Measurements from ENCODE around the gene PARD3.

PARD3 gene

GRCh38 chr10:34492081-34492480 lies 323.0 kb downstream of the PARD3 start:
- no peak for DNase-seq (ENCODE audit: low spot score)

GRCh38 chr10:34491678-34492077 lies 323.4 kb downstream of the PARD3 start:
- no peak for DNase-seq (ENCODE audit: low spot score)

- DNase-seq (ENCODE audit: low spot score): no peak
These were observed 324.9 kb downstream of the PARD3 start for GRCh38 chr10:34489973-34490745.

GRCh38 chr10:34489411-34489810 lies 325.7 kb downstream of the PARD3 start:
- DNase-seq (ENCODE audit: low spot score): no peak

GRCh38 chr10:34488476-34489130 lies 326.5 kb downstream of the PARD3 start:
- DNase-seq (ENCODE audit: low spot score): no peak

- DNase-seq (ENCODE audit: low spot score): no peak
These were observed 329.1 kb downstream of the PARD3 start for GRCh38 chr10:34486008-34486407.

- DNase-seq (ENCODE audit: low spot score): no peak
These were observed 330.9 kb downstream of the PARD3 start for GRCh38 chr10:34484164-34484563.

GRCh38 chr10:34480345-34480744 lies 334.8 kb downstream of the PARD3 start:
- no peak for DNase-seq (ENCODE audit: low spot score)

- DNase-seq (ENCODE audit: low spot score): peak; percentile 52
These were observed 335.4 kb downstream of the PARD3 start for GRCh38 chr10:34479520-34480179.

- DNase-seq (ENCODE audit: low spot score): no peak
These were observed 337.8 kb downstream of the PARD3 start for GRCh38 chr10:34477249-34477648.

- no peak for DNase-seq (ENCODE audit: low spot score)
These were observed 338.5 kb downstream of the PARD3 start for GRCh38 chr10:34476608-34477007.

- no peak for DNase-seq (ENCODE audit: low spot score)
These were observed 339.3 kb downstream of the PARD3 start for GRCh38 chr10:34475786-34476185.

- DNase-seq (ENCODE audit: low spot score): no peak
These were observed 339.8 kb downstream of the PARD3 start for GRCh38 chr10:34475274-34475646.

- no peak for DNase-seq (ENCODE audit: low spot score)
These were observed 340.4 kb downstream of the PARD3 start for GRCh38 chr10:34474555-34475273.

GRCh38 chr10:34474009-34474376 lies 341.1 kb downstream of the PARD3 start:
- DNase-seq (ENCODE audit: low spot score): no peak

- DNase-seq (ENCODE audit: low spot score): no peak
These were observed 341.7 kb downstream of the PARD3 start for GRCh38 chr10:34473174-34474008.

- no peak for DNase-seq (ENCODE audit: low spot score)
These were observed 344.8 kb downstream of the PARD3 start for GRCh38 chr10:34470307-34470706.

GRCh38 chr10:34469446-34469845 lies 345.6 kb downstream of the PARD3 start:
- no peak for DNase-seq (ENCODE audit: low spot score)

- no peak for DNase-seq (ENCODE audit: low spot score)
These were observed 347.2 kb downstream of the PARD3 start for GRCh38 chr10:34467902-34468301.

- DNase-seq (ENCODE audit: low spot score): no peak
These were observed 347.7 kb downstream of the PARD3 start for GRCh38 chr10:34467364-34467763.

- DNase-seq (ENCODE audit: low spot score): no peak
These were observed 349.4 kb downstream of the PARD3 start for GRCh38 chr10:34465678-34466077.

GRCh38 chr10:34464591-34464990 lies 350.5 kb downstream of the PARD3 start:
- no peak for DNase-seq (ENCODE audit: low spot score)
